GM21390 (cell line): ENCODE results near the gene L1TD1.
"Not testable (repeated sequence)": the region's sequence is repeated elsewhere in the genome, so short reads cannot be mapped to it uniquely, and the experiment has no call there.

ENCODE experiments used
- ATAC-seq: cut with Tn5 transposase; IDR thresholded peaks from one replicate; pipeline ENCODE4 v1.9.1; 2021; ENCODE audit not compliant: unreplicated experiment

The L1TD1 gene

GRCh38 chr1:62233926-62234450 lies 39.3 kb downstream of the L1TD1 start:
- no peak for ATAC-seq

GRCh38 chr1:62234688-62235087 lies 40.0 kb downstream of the L1TD1 start:
- no peak for ATAC-seq

GRCh38 chr1:62235576-62235975 lies 40.9 kb downstream of the L1TD1 start:
- no peak for ATAC-seq

- no peak for ATAC-seq
Measured at GRCh38 chr1:62237361-62237760, 42.7 kb downstream of the L1TD1 start.

GRCh38 chr1:62237950-62238374 lies 43.3 kb downstream of the L1TD1 start:
- ATAC-seq, result no peak

GRCh38 chr1:62238507-62238906 lies 43.9 kb downstream of the L1TD1 start:
- ATAC-seq, result no peak

- not testable (repeated sequence) for ATAC-seq
Measured at GRCh38 chr1:62239652-62240403, 45.2 kb downstream of the L1TD1 start.

GRCh38 chr1:62240651-62241370 lies 46.2 kb downstream of the L1TD1 start:
- ATAC-seq, result no peak

- ATAC-seq, result no peak
Measured at GRCh38 chr1:62241371-62242131, 46.9 kb downstream of the L1TD1 start.

GRCh38 chr1:62244380-62244779 lies 49.7 kb downstream of the L1TD1 start:
- ATAC-seq, result not testable (repeated sequence)

GRCh38 chr1:62245201-62245600 lies 50.6 kb downstream of the L1TD1 start:
- ATAC-seq, result no peak

- no peak for ATAC-seq
Measured at GRCh38 chr1:62247391-62248168, 52.9 kb downstream of the L1TD1 start.

GRCh38 chr1:62250126-62250726 lies 55.6 kb downstream of the L1TD1 start:
- no peak for ATAC-seq

GRCh38 chr1:62259551-62259950 lies 64.9 kb downstream of the L1TD1 start:
- ATAC-seq, result no peak

- no peak for ATAC-seq
Measured at GRCh38 chr1:62260688-62261087, 66.0 kb downstream of the L1TD1 start.
